Astrocyte of the spinal cord (primary cell): ENCODE measurements around the gene NTNG1.

Experiments
- DNase-seq: peaks from one replicate; pipeline ENCODE4 v3.0.0; 2011; ENCODE audit warnings: low read depth, low spot score
- H3K4me3 ChIP-seq: 2 replicates; pipeline ENCODE4 v1.5.1; 2011; ENCODE audit warnings: low read depth, mild to moderate bottlenecking, low read length, moderate library complexity
- in situ Hi-C: cut with HindIII; loops from 2 replicates; pipeline ENCODE4 v1.10.0; 2017; ENCODE audit warnings: low sequenced_read_pairs
- TF ChIP-seq, protein P1 (sequence below): IDR thresholded peaks from 2 replicates; pipeline ENCODE4 v1.5.1; 2012; ENCODE audit warnings: low read depth, mild to moderate bottlenecking, low read length, inconsistent platforms

Gene NTNG1

GRCh38 chr1:107105914-107106313, 34.9 kb upstream of the NTNG1 start:
- TF ChIP-seq, protein P1, sequence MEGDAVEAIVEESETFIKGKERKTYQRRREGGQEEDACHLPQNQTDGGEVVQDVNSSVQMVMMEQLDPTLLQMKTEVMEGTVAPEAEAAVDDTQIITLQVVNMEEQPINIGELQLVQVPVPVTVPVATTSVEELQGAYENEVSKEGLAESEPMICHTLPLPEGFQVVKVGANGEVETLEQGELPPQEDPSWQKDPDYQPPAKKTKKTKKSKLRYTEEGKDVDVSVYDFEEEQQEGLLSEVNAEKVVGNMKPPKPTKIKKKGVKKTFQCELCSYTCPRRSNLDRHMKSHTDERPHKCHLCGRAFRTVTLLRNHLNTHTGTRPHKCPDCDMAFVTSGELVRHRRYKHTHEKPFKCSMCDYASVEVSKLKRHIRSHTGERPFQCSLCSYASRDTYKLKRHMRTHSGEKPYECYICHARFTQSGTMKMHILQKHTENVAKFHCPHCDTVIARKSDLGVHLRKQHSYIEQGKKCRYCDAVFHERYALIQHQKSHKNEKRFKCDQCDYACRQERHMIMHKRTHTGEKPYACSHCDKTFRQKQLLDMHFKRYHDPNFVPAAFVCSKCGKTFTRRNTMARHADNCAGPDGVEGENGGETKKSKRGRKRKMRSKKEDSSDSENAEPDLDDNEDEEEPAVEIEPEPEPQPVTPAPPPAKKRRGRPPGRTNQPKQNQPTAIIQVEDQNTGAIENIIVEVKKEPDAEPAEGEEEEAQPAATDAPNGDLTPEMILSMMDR = no peak
- no peak for DNase-seq
- in situ Hi-C loops = no loop called here
- H3K4me3 ChIP-seq = no peak overlapping the region

GRCh38 chr1:107110326-107110725, 30.5 kb upstream of the NTNG1 start:
- DNase-seq = peak; percentile 35
- no peak overlapping the region for H3K4me3 ChIP-seq
- in situ Hi-C loops = no loop called here
- TF ChIP-seq, protein P1 = no peak

GRCh38 chr1:107116306-107116790, 24.5 kb upstream of the NTNG1 start:
- in situ Hi-C loops = no loop called here

GRCh38 chr1:107122225-107122624, 18.6 kb upstream of the NTNG1 start:
- DNase-seq = no peak
- no peak overlapping the region for H3K4me3 ChIP-seq
- TF ChIP-seq, protein P1 = no peak
- in situ Hi-C loops = no loop called here

More at GRCh38 chr1:107116306-107116790, 24.5 kb upstream of the NTNG1 start:
- no peak for DNase-seq
- TF ChIP-seq, protein P1 = no peak
- no peak overlapping the region for H3K4me3 ChIP-seq

- no peak overlapping the region for H3K4me3 ChIP-seq
- TF ChIP-seq, protein P1 = no peak
- in situ Hi-C loops = no loop called here
- DNase-seq = no peak
Measured at GRCh38 chr1:107123741-107124140, 17.1 kb upstream of the NTNG1 start.

GRCh38 chr1:107124694-107125093, 16.1 kb upstream of the NTNG1 start:
- DNase-seq = no peak
- in situ Hi-C loops = no loop called here
- TF ChIP-seq, protein P1 = no peak
- no peak overlapping the region for H3K4me3 ChIP-seq

DNA sequence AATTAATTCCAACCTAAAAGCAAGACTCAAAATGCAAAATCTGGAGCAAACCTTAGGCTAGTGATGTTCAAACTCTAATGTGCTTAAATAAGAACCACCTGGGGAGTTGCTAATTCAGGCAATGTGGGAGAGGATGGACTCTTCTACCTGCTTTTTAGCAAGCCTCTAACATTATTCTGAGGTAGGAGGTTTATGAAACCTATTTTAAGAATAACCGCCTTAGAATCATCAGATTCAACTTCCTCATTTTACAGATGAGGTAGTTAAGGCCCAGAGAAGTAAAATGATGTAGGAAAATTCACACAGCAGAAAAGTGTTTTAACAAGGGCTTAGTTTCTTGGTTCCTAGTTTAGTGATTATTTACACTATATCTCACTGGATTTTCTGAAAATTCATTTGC, 8.6 kb upstream of the NTNG1 start:
- TF ChIP-seq, protein P1 = no peak
- no peak overlapping the region for H3K4me3 ChIP-seq
- in situ Hi-C loops = no loop called here
- no peak for DNase-seq
